Prostate gland (tissue), 2 donors: ENCODE results near the gene TAP1.

Experiments used
- CTCF ChIP-seq, 4 experiments: fragments of 200-600 bp in 2 of 4; fragments of 450-650 bp in 2 of 4; sonication (generic) in 2 of 4; IDR thresholded peaks; 1 replicate in 3 of 4; 2 replicates in 1 of 4; pipeline ENCODE4 v1.5.1; 2016 to 2019; ENCODE audit warnings: antibody characterized with exemption in 4 of 4, mild to moderate bottlenecking in 2 of 4, moderate library complexity in 2 of 4
- POLR2A ChIP-seq: fragments of 450-650 bp; IDR thresholded peaks from one replicate; pipeline ENCODE4 v1.6.1; 2016; ENCODE audit warnings: antibody characterized with exemption, mild to moderate bottlenecking
- POLR2AphosphoS5 ChIP-seq: sonication (generic); formaldehyde crosslinking; IDR thresholded peaks from one replicate; pipeline ENCODE4 v1.6.1; 2017; ENCODE audit warnings: antibody characterized with exemption

GRCh38 chr6:32883789-32884188, 30.3 kb upstream of the TAP1 start:
- TF ChIP-seq CTCF (IDR thresholded peaks at IDR 0.05) (no peak), POLR2A (no peak), POLR2AphosphoS5 (no peak)
